Stomach smooth muscle (tissue), 2 donors: Measurements from ENCODE around the gene REC8.

Experiments
- H3K27ac ChIP-seq: one replicate; pipeline ENCODE4 v1.7.0; 2013; ENCODE audit warnings: mild to moderate bottlenecking, low read length, inconsistent platforms
- H3K27me3 ChIP-seq, 2 donors: one replicate each; pipeline ENCODE4 v1.7.0; 2013; ENCODE audit warnings: low read length in 2 of 2; ENCODE audit not compliant: insufficient read depth in 2 of 2, control insufficient read depth in 1 of 2
- H3K36me3 ChIP-seq, 2 donors: one replicate each; pipeline ENCODE4 v1.7.0; 2013; ENCODE audit warnings: low read length in 2 of 2; ENCODE audit not compliant: control insufficient read depth in 2 of 2, insufficient read depth in 2 of 2
- H3K4me1 ChIP-seq: one replicate; pipeline ENCODE4 v1.7.0; 2013; ENCODE audit warnings: low read length; ENCODE audit not compliant: control insufficient read depth, insufficient read depth
- H3K4me3 ChIP-seq, 2 donors: one replicate each; pipeline ENCODE4 v1.7.0; 2013; ENCODE audit warnings: low read length in 2 of 2
- H3K9ac ChIP-seq, 2 donors: one replicate each; pipeline ENCODE4 v1.7.0; 2013; ENCODE audit warnings: low read length in 2 of 2, mild to moderate bottlenecking in 1 of 2
- H3K9me3 ChIP-seq, 2 donors: one replicate each; pipeline ENCODE4 v1.7.0; 2013; ENCODE audit warnings: low read length in 2 of 2; ENCODE audit not compliant: control insufficient read depth in 2 of 2
- donor health status: healthy.
- donor health status: Pancreatic carcinoma.

REC8 gene

GRCh38 chr14:24178399-24179178, 6.7 kb downstream of the REC8 start:
- no peaks in the 10 kb centered on the region for H3K9me3 ChIP-seq
- H3K4me1 ChIP-seq, result peaks cover 6% of the 10 kb centered on the region
- H3K27ac ChIP-seq, result peak overlapping the region; percentile 76
- H3K9ac ChIP-seq, result no peak overlapping the region
- H3K36me3 ChIP-seq, result peaks cover 17 to 31% of the 10 kb centered on the region in 2 donors
- no peaks in the 10 kb centered on the region for H3K27me3 ChIP-seq
- H3K4me3 ChIP-seq, result no peak overlapping the region

DNA sequence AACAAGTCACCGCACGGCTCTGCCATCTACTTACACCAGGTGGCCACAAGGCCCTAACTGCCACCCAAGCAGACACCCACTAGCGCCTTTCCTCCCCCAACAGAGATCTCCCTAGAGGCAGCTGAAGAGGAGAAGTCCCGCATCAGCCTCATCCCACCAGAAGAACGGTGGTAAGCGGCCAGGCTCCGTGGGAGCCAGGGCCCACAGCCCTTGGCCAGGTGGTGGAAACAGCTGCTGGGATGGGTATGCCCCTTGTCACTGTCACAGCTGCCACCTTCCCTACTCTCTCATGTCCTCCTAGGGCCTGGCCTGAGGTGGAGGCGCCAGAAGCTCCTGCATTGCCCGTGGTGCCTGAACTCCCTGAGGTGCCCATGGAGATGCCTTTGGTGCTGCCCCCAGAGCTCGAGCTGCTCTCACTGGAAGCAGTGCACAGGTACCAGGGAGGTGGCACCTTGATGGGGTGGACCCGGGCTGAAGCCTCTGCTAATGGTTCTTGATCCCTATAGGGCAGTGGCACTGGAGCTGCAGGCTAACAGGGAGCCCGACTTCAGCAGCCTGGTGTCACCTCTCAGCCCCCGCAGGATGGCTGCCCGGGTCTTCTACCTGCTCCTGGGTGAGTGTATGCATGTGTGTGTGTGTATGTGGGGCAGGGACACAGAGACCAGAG, 7.5 kb downstream of the REC8 start:
- Histone ChIP-seq H3K27ac (peak overlapping the region; percentile 76), H3K9me3 (no peaks in the 10 kb centered on the region), H3K36me3 (peaks cover 21 to 37% of the 10 kb centered on the region in 2 donors)

DNA sequence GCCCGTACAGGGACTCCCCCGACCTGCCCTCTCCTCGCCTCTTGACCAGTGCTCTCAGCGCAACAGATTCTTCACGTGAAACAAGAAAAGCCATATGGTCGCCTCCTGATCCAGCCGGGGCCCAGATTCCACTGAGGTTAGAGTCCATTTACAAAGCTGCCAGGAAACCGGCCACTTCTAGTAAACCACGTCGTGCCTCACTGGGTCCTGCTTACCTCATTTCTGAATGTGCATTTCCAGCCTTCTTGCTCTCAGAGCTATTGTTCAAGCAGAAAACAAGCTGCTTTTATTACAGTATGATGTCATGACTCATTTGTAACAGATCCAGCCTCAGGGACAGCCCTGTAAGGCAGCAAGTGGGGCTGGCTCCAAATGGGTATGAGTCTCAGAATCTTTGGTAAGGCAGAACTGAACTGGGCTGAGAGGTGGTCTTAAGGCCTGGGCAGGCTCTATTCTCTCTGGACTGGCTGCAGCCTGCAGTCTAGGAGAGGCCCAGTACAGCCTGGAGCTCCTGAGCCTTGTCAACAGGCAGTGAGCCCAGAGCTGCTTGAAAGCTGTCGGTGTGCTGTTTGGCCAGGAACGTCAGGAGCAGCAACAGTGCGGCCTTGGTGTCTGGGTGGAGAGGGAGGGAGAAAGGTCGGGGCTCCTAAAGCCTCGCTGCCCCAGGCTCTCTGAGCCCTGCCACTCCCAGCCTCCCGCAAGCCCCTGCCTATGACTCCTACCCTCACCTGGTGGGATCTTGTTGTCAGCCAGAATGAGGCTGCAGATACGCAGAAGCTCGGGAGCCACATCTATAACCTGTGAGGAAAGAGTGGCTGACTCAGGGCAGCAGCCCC, 8.3 kb downstream of the REC8 start:
- peaks cover 28 to 43% of the 10 kb centered on the region in 2 donors for H3K36me3 ChIP-seq
- H3K9me3 ChIP-seq, result no peaks in the 10 kb centered on the region
- no peak overlapping the region for H3K4me3 ChIP-seq
- H3K9ac ChIP-seq, result peak overlapping the region; percentile 29 to 40
- H3K4me1 ChIP-seq, result peaks cover 6% of the 10 kb centered on the region
- H3K27ac ChIP-seq, result peak overlapping the region; percentile 76
- H3K27me3 ChIP-seq, result no peaks in the 10 kb centered on the region

More for the DNA sequence above, 7.5 kb downstream of the REC8 start:
- Histone ChIP-seq H3K4me1 (peaks cover 6% of the 10 kb centered on the region), H3K4me3 (no peak overlapping the region), H3K9ac (peak overlapping the region; percentile 5 to 40), H3K27me3 (no peaks in the 10 kb centered on the region)

GRCh38 chr14:24181371-24182077, 9.6 kb downstream of the REC8 start:
- Histone ChIP-seq H3K27ac (peak overlapping the region; percentile 76), H3K4me1 (peaks cover 6% of the 10 kb centered on the region), H3K36me3 (peaks cover 40 to 55% of the 10 kb centered on the region in 2 donors), H3K27me3 (no peaks in the 10 kb centered on the region), H3K4me3 (no peak overlapping the region), H3K9me3 (no peaks in the 10 kb centered on the region), H3K9ac (no peak overlapping the region)

GRCh38 chr14:24182110-24182882, 10.4 kb downstream of the REC8 start:
- no peak overlapping the region for H3K27ac ChIP-seq
- peaks cover 43 to 60% of the 10 kb centered on the region in 2 donors for H3K36me3 ChIP-seq

GRCh38 chr14:24183014-24183481, 11.2 kb downstream of the REC8 start:
- no peak overlapping the region for H3K9ac ChIP-seq
- no peak overlapping the region for H3K4me3 ChIP-seq
- H3K36me3 ChIP-seq, result peaks cover 43 to 60% of the 10 kb centered on the region in 2 donors
- H3K4me1 ChIP-seq, result peaks cover 14% of the 10 kb centered on the region
- no peaks in the 10 kb centered on the region for H3K27me3 ChIP-seq
- no peak overlapping the region for H3K27ac ChIP-seq
- no peaks in the 10 kb centered on the region for H3K9me3 ChIP-seq

More at GRCh38 chr14:24182110-24182882, 10.4 kb downstream of the REC8 start:
- Histone ChIP-seq H3K9me3 (no peaks in the 10 kb centered on the region), H3K9ac (no peak overlapping the region), H3K4me1 (peaks cover 6% of the 10 kb centered on the region), H3K4me3 (no peak overlapping the region), H3K27me3 (no peaks in the 10 kb centered on the region)

- Histone ChIP-seq H3K27me3 (no peaks in the 10 kb centered on the region), H3K9ac (no peak overlapping the region), H3K9me3 (no peaks in the 10 kb centered on the region), H3K4me1 (peaks cover 21% of the 10 kb centered on the region), H3K36me3 (peaks cover 43 to 54% of the 10 kb centered on the region in 2 donors), H3K4me3 (no peak overlapping the region), H3K27ac (no peak overlapping the region)
These were observed 12.5 kb downstream of the REC8 start for GRCh38 chr14:24184104-24184970.

- H3K27ac ChIP-seq, result no peak overlapping the region
- H3K9ac ChIP-seq, result no peak overlapping the region
- no peaks in the 10 kb centered on the region for H3K27me3 ChIP-seq
- H3K4me1 ChIP-seq, result peaks cover 21% of the 10 kb centered on the region
- peaks cover 43 to 53% of the 10 kb centered on the region in 2 donors for H3K36me3 ChIP-seq
- H3K4me3 ChIP-seq, result no peak overlapping the region
- H3K9me3 ChIP-seq, result no peaks in the 10 kb centered on the region
These were observed 13.1 kb downstream of the REC8 start for GRCh38 chr14:24185026-24185425.

DNA sequence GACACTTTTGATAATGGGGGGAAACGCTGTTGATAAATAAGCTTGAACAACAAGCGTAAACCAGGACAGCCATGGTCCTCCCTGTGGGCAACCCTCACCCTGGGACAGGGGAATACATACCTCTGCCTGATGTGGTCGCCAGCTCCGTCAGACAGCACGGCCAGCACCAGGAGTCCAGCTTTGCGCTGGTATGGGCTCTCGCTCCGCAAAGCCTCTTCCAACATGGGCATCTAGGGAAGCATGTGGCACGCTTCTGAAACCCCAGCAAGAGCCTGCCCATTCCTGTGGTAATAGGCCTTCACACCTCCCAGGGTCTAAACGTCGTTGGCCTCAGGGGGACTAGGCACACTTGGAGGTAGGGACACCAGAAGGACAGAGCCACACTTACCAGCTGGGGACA, 13.9 kb downstream of the REC8 start:
- Histone ChIP-seq H3K27ac (no peak overlapping the region), H3K36me3 (peaks cover 43 to 52% of the 10 kb centered on the region in 2 donors), H3K27me3 (no peaks in the 10 kb centered on the region), H3K4me3 (no peak overlapping the region), H3K9me3 (no peaks in the 10 kb centered on the region), H3K4me1 (peaks cover 14% of the 10 kb centered on the region), H3K9ac (no peak overlapping the region)
